ENCODE results near the gene IL17B. TPM values are rescaled to one million over a fixed set of nuclear protein-coding genes. Genes with fewer than 3 reads are reported as not detected.

Gene IL17B
- total RNA-seq, 1 donor from 2014 or later = not detected

DNA sequence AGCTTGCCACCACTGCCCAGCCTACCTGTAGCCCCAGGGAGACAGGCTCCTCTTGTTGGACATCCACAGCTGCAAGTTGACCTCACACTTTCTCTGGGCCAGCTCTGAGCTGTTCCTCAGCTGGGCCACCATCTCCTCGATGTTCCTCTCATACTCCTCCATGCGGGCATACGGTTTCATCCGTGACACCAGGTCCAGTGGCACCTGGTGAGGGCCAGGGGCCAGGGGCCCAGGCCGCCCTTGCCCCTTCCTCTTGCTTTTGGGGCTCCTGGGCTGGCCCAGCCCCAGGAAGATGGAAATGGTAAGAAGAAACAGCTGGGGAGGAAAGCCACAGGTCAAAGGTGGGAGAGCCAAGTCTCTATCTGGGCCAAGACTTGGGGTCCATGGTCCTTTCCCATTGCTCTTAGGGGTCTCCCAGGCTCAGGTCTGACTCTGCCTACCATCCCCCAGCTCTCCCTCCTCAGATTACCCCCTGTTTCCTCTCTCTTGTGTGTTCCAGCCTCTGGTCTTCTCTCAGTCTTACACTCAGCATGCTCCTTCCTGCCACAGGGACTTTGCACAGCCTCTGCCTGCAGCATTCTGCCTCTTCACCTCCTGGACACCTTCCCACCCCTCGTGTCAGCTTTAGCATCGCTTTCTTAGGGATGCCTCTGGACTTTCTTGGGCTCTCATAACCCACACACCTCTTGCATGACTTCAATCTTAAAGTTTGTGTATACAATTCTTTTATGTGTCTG is 2.2 kb downstream of the IL17B start:
- DNase-seq = no peak

DNA sequence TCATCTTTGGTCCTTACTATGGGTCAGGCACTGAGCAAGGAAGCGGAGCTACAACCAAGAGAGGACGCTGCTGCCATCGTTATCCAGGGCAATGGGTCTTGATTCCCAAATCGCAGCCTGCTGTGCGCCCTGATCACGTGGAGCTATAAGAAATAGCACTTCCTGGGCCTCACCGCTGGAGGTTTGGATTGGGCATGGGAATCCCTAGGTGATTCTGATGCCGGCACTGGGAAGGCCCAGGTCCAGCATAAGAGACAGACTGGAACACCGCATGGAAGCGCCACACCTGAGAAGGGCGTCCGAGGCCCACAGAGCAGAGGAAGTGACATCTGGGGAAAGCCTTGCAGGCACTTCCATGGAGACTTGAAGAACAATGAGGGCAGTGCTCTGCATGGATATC is 3.0 kb downstream of the IL17B start:
- no peak for DNase-seq

DNA sequence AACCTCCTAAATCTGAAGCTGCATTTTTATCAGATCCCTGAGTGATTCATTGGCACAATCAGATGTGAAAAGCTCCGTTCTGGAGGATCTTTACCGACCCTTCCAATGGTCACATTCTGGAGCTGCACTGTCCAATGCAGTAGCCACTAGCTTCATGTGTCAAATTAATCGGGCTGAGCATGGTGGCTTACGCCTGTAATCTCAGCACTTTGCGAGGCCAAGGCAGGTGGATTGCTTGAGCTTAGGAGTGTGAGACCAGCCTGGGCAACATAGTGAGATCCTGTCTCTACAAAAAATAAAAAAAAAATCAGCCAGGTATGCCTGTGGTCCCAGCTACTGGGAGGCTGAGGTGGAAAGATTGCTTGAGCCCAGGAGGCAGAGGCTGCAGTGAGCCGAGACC is 3.7 kb downstream of the IL17B start:
- DNase-seq = no peak

DNA sequence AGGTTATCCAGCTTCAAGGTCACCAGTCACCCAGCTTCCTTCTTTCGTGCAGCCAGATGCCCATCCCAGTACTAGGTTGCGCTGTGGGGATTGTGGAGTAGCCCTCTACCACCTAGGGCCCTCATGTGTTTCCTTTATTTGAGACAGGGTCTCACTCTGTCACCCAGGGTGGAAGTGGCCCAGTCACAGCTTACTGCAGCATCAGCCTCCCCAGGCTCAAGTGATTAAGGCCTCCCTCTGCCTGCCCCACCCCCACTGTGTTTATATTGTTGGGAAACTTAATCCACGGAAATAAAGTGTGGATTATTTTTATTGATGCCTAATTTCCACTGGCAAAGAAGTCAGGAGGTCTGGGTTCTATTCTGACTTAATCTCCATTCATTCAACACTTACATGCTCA is 4.3 kb downstream of the IL17B start:
- no peak for DNase-seq

DNA sequence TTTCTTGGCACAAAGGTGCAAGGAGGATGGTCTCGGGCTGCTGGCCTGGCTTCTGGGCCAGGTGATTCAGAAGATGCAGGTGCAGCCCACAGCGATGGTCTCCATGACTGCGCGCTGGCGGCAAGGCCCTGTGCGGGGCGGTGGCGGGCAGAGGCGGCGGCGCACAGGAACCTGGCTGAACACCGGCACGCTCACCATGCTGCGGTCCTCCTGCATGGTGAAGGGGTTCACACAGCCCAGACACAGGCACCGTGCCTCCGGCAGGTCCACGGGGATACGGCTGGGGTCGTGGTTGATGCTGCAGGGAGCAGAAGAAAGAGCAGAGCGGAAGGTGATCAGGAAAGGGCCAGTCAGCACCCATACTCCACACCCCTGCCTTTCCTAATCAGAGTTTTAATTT is 4.8 kb downstream of the IL17B start:
- DNase-seq = no peak

DNA sequence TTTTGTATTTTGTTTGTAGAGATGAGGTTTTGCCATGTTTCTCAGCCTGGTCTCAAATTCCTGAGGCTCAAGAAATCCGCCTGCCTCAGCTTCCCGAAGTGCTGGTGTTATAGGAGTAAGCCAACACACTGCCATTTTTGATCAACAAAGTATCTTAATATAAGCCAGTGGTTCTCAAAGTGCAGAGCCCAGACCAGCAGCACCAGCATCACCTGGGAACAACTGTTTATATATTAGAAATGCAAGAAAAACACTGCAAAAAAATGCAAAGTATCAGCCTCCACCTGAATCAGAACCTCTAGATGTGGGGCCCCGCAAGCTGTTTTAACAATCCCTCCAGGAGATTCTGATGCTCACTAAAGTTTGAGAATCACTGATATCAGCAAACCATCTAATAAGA is 6.2 kb downstream of the IL17B start:
- DNase-seq = no peak

- DNase-seq = no peak
Observed at GRCh38 chr5:149372076-149372795, 6.9 kb downstream of the IL17B start.

DNA sequence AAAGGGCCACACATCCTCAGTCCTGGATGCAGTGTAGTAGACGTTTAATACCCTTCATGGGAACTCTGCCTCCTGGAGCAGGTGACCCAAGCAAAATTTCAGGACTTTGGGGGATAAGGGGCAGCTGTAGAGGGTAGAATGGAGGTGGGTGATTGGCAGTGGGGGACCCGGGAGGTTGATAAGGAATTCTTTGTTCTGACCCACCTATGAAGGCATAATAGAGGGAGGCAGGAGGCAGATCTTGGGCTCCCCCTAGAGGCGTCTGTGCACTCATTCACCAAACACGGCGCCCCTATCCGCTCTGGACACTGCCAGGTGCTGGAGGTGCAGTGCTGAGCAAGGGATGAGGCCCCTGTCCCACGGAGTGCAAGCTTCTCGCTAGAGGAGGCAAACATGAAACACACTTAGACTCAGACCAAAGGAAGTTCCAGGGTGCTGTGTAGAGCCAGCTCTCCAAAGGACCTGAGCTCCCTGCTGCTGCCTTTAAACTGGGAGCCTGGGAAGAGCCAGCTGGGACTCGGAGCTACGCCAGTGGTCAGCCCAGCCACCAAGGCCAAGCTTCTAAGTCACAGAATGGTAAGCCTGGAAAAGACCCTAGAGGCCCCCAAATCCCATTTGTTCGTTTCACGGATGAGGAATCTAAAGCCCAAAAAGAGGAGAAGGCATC is 7.7 kb downstream of the IL17B start:
- DNase-seq = no peak

GRCh38 chr5:149370878-149371277 is 8.2 kb downstream of the IL17B start:
- DNase-seq = no peak

- no peak for DNase-seq
Observed at GRCh38 chr5:149367972-149368645, 11.0 kb downstream of the IL17B start.

GRCh38 chr5:149367249-149367971 is 11.7 kb downstream of the IL17B start:
- DNase-seq = peak; percentile 24

DNA sequence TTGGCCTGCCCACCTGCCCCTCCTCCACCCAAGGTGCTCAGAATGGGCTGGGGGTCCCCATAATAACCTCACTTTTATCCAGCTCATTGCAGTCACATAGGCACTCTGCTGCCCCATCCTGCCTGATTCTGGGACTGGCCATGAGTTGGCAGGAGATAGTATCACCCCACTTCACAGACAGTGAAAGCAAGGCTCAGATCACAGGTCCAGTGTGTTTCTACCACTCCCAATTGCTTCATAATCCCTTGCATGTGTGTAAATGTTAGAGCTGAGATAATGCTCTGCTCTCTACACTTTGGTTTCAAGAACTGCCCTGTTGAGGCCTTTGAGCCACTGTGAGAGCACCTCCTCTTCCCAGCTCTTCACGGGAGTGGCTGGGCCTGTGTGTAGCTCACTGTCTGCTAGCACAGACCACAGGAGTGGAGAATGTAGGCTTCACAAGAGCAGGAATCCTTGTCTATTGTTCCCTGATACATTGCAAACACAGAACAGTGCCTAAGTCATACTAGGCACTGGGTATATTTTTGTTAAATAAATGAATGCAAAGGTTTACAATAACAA is 12.8 kb downstream of the IL17B start:
- no peak for DNase-seq

GRCh38 chr5:149365418-149365817 is 13.7 kb downstream of the IL17B start:
- no peak for DNase-seq

- DNase-seq = no peak
Observed at GRCh38 chr5:149364719-149365118, 14.4 kb downstream of the IL17B start.

- DNase-seq = no peak
Observed at GRCh38 chr5:149363936-149364335, 15.2 kb downstream of the IL17B start.

DNA sequence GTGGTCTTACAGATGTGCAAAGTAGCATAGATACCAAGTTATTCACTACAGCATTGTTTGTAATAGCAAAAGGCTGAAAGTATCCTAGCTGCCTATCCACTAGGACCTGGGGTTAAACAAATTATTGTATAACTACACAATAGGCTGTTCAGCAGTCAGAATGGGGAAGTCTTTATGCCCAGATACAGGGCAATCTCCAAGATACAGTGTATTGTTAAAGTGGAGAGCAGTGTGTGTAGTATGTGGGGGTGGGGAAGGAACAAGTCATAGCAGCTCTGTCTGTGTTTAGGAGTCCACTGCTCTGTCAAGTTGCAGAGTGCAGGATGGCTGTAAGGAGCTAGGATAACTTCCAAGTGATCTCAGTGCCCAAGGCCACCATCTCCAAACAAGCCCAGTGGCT is 15.7 kb downstream of the IL17B start:
- DNase-seq = no peak

DNA sequence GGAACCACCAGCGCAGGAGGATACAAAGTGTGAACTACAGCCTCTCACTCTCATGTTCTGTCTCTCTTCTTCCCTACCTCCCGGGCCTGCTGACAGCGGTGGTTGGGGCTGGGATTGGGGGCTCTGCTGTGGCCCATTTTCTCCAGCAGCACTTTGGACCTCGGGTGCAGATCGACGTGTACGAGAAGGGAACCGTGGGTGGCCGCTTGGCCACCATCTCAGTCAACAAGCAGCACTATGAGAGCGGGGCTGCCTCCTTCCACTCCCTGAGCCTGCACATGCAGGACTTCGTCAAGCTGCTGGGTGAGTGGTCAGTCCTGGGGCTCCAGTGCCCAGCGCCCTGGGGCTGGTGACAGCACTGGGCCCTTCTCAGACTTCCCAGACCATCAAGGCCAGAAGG is 16.6 kb downstream of the IL17B start:
- DNase-seq = no peak

DNA sequence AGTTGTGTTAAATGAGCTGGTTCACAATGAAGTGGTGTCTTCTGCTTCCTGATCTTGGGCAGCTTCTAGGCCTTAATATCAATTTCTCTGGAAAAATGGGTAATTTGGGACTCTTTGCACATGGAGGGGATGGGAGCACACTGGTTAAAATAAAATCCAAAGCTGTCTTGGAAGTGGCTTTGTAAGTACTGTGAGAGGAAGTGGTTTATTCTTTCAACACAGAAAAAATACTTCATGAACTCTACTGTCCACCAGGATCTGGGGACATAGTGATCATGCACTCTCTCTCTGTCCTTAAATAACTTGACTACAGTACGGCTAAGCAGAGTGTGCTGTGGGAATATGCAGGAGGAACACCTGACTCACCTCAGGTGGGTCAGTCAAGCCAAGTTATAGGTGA is 18.8 kb downstream of the IL17B start:
- no peak for DNase-seq

GRCh38 chr5:149358868-149359495 is 20.1 kb downstream of the IL17B start:
- peak; percentile 13 for DNase-seq

GRCh38 chr5:149358294-149358651 is 20.8 kb downstream of the IL17B start:
- peak; percentile 48 for DNase-seq

Data from occipital lobe (tissue), 2 donors.